BLaER1 (cell line): Measurements from ENCODE around the gene DUXA.

Experiments used
- H3K27ac ChIP-seq: shearing (Covaris generic); formaldehyde crosslinking; 2 replicates; pipeline ENCODE4 v1.8.1; 2022
- H3K27me3 ChIP-seq: shearing (Covaris generic); formaldehyde crosslinking; 2 replicates; pipeline ENCODE4 v1.8.1; 2022
- H3K36me3 ChIP-seq: shearing (Covaris generic); formaldehyde crosslinking; 2 replicates; pipeline ENCODE4 v1.8.1; 2022
- H3K4me1 ChIP-seq: shearing (Covaris generic); formaldehyde crosslinking; 2 replicates; pipeline ENCODE4 v1.8.1; 2022
- H3K4me2 ChIP-seq: shearing (Covaris generic); formaldehyde crosslinking; 2 replicates; pipeline ENCODE4 v1.8.1; 2022
- H3K4me3 ChIP-seq: shearing (Covaris generic); formaldehyde crosslinking; 2 replicates; pipeline ENCODE4 v1.8.1; 2022
- H3K9ac ChIP-seq: shearing (Covaris generic); formaldehyde crosslinking; 2 replicates; pipeline ENCODE4 v1.8.1; 2022
- H3K9me3 ChIP-seq: shearing (Covaris generic); formaldehyde crosslinking; 2 replicates; pipeline ENCODE4 v1.8.1; 2022
- H4K20me1 ChIP-seq: shearing (Covaris generic); formaldehyde crosslinking; 2 replicates; pipeline ENCODE4 v1.8.1; 2022
- Cebpa-rat ChIP-seq: shearing (Covaris generic); IDR thresholded peaks from 2 replicates; pipeline ENCODE4 v1.8.1; 2022

DUXA gene

DNA sequence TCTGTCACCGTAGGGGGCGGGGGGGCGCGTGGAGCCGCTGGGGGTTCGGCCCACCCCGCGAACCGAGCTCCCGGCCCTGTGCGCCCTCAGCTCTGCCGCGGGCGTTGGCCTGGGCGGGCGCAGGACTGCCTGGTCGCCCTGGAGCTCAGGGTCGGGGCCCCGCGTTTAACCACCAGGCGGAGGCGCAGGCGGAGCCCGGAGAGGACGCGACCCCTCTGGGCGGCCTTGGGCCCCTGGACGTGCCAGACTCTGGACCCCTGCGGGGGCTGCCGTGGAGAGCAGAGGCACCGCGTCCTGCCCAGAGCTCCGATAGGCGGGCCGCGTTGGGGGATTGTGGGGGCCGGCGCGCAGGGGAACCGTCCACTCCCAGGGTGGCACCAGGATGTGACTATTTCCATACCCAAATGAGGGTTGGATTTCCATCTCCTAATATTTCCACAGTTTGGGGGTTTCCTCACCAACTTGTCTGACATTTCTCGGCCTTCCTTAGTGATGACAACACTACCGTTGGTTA lies 60.5 kb downstream of the DUXA start:
- Histone ChIP-seq H3K4me3 (no peak overlapping the region), H3K36me3 (no peaks in the 10 kb centered on the region), H3K4me2 (no peak overlapping the region), H3K27ac (no peak overlapping the region), H3K4me1 (0 out of 2 replicates have a peak, but pooled peaks cover 8% of the 10 kb centered on the region), H4K20me1 (no peaks in the 10 kb centered on the region), H3K9me3 (peaks cover 57% of the 10 kb centered on the region), H3K27me3 (no peaks in the 10 kb centered on the region), H3K9ac (no peak overlapping the region)
- TF ChIP-seq Cebpa-rat: no peak

- Histone ChIP-seq H3K9ac (no peak overlapping the region), H3K27ac (no peak overlapping the region), H3K4me3 (no peak overlapping the region), H4K20me1 (no peaks in the 10 kb centered on the region), H3K9me3 (peaks cover 51% of the 10 kb centered on the region), H3K27me3 (no peaks in the 10 kb centered on the region), H3K4me1 (0 out of 2 replicates have a peak, but pooled peaks cover 8% of the 10 kb centered on the region), H3K36me3 (no peaks in the 10 kb centered on the region), H3K4me2 (no peak overlapping the region)
- no peak for TF ChIP-seq Cebpa-rat
These were observed 61.1 kb downstream of the DUXA start for GRCh38 chr19:57105976-57106721.
